SW480 (cell line): ENCODE measurements around the gene FBF1.
"Not testable (repeated sequence)": the region's sequence is repeated elsewhere in the genome, so short reads cannot be mapped to it uniquely, and the experiment has no call there.

Experiments
- DNase-seq: peaks from one replicate; pipeline ENCODE4 v3.0.0-alpha.2; 2016; ENCODE audit warnings: low spot score

The FBF1 gene

GRCh38 chr17:75875182-75875939 lies 65.5 kb downstream of the FBF1 start:
- no peak for DNase-seq

GRCh38 chr17:75874323-75875181 lies 66.3 kb downstream of the FBF1 start:
- DNase-seq = no peak

DNA sequence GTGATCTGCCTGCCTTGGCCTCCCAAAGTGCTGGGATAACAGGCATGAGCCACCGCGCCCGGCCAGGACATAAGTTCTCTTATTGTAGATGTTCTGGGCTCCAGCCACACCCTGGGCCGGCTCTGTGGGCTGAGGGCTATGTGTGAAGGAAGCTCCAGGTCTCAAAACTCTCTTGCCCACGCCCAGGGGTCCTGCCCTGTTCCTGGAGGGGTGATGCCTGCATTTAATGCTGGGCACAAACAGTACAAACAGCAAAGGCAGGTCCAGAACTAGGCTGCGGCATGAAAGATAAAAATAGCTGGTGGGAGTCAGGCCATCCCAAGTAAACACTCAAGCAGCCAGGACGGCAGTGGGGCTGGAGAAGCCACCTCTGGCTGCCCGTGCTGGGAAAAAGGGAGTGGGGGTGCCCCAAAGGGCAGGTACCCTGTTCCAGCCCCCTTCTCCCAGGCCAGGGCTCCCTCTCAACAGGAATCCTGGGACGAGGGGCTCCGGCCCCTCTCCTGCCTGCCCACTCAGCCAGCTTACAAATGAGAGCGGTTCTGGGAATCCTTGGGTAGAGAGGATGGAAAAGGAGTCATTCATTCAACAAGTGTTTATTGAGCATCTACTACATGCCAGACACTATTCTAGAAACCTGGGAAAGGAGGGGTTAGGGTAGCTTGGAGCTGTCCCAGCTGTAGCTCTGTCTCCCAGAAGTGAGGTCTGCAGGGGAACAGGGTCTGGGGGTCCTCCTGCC lies 67.1 kb downstream of the FBF1 start:
- DNase-seq = no peak

DNA sequence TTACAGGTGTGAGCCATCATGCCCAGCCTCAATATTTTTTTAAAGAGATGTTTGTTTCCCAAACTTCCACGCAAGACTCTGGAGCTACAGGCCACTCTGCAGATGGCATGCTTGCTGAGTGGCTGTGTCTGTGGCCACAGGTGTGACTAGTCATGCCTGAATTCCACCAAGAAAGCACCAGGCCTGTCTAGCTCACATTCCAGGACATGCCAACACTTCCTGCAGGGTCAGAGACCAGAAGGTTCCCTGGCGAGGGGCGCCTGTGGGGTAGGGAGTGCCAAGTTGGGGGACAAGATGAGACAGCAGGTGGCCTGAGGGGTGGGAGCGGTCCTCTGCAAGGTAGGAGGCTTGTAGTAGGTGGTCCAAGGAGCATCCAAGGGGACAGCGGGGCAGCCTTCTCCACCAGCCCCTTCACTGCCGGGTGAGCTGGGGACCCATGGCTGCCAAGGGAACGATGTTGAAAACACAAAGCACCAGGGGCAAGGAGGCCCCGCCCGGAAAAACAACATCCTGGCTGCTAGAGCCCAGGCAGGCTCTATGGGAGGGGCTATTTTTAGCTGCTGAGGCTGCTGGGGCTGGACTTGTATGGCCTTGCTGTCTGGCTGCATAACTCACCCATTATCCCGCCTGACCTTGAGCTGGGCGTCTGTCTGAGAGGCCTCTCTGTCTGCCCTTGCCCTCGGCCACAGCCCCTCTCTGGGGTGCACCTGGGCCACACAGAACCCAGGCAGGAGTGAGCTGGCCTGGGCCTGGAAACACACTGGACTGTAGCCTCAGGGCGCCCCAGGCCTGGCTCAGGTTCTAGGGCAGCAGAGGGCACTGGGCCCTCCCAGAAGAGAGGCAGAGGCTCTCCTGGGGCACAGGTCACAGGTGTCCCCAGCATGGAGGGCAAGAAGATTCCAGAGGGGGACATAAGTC lies 68.1 kb downstream of the FBF1 start:
- peak; percentile 80 for DNase-seq

GRCh38 chr17:75870228-75870627 lies 70.6 kb downstream of the FBF1 start:
- not testable (repeated sequence) for DNase-seq

DNA sequence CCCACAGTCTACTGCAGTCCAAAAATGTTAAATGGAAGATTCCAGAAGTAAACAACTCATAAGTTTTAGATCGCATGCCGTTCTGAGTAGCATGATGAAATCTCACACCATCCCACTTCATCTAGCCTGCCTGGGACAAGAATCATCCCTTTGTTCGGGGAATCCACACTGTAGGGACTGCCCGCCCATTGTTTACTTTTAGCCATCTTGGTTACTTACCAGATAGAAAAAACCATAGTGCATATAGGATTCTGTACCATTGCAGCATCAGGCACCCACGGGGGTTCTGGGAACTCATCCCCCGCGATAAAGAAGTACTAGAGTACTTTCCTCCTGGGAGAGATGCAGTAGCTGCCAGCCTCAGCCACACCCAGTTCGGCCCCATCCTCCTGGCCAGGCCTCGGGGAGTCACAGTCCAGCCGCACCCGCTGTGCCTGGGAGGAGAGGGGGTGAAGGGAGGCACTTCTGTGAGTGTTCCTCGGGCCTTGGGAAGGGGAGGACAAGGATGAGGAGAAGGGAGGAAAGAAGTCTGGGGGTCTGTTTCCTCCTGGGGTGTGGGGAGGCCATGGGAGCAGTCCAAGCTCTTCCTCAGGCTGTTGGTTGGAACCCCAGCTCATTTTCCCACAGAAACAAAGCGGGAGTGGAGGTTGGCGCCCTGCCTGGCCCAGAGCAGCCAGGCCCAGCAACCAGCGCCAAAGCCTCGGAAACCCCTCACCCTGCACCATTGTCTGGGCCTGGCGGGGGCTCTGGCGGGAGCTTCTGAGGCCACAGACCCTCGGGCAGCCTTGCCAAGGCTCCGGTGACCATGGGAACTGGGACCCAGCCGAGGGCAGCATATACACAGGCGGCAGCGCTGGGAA lies 71.3 kb downstream of the FBF1 start:
- peak; percentile 85 for DNase-seq

DNA sequence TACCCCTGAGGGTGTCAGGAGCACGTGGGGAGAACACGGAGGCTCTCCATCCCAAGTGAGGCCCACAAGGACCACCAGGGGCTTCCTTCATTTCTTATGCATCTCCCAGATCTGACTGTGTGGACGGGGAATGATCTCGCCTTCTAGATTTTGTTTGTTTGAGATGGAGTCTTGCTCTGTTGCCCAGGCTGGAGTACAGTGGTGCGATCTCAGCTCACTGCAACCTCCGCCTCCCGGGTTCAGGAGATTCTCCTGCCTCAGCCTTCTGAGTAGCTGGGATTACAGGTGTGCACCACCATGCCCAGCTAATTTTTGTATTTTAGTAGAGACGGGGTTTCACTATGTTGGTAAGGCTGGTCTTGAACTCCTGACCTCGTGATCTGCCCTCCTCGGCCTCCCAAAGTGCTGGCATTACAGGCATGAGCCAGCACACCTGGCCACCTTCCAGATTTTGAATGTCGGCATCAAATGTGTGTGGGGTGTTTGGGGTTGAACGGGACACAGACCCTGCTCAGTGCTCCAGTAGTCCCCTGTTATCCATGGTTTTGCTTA lies 72.0 kb downstream of the FBF1 start:
- DNase-seq = not testable (repeated sequence)

- DNase-seq = not testable (repeated sequence)
Measured at GRCh38 chr17:75865404-75866188, 75.2 kb downstream of the FBF1 start.

- not testable (repeated sequence) for DNase-seq
Measured at GRCh38 chr17:75864887-75865286, 76.0 kb downstream of the FBF1 start.

DNA sequence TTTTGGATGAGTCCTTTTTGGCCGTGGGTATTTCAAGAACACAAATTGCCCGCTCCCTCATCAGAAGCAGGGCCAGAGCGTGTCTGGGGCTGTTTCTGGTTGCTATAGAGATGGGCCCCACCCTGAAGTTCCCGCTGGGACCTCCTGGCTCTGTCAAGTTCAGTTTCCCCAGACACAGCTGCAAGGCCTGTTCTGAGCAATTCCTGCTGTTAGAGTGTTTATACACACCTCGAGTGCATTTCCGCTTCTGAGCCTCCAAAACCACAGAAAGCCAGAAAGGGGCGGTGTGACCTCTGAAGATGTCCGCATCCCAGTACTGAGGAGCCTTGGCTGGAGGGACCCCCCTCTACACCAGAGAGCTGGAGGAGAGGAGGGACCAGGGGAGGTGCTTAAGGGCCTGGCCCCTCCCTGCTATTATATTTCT lies 76.4 kb downstream of the FBF1 start:
- peak; percentile 52 for DNase-seq

DNA sequence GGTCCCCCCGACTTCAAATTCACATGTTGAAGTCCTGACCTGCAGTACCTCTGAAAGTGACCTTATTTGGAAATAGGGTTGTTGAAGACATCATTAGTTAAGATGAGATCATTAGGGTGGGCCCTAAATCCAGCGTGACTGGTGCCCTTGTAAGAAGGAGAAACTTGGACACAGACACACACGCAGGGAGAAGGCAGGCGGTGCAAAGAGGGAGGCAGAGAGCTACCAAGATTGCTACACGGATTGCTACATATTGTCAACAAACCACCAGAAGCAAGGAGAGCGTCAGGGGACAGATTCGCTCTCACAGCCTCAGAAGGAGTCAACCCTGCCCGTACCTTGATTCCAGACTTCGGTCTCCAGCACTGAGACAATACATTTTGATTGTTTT lies 78.9 kb downstream of the FBF1 start:
- DNase-seq = no peak
